ENCODE results near the gene SRGAP3. TPM values are rescaled to one million over a fixed set of nuclear protein-coding genes. Genes with fewer than 3 reads are reported as not detected.

Gene SRGAP3
- total and polyA plus RNA-seq, 10 of the 15 experiments (the other 5 are each of a cell fraction or from before 2014, with no cell fraction given) = 0.32 to 1.7 (median 0.99) TPM

GRCh38 chr3:9244495-9245183, 4.8 kb downstream of the SRGAP3 start (continued):
- TF ChIP-seq ZNF592 (IDR thresholded peaks at IDR 0.05) (no peak), JUNB (IDR thresholded peaks at IDR 0.05) (no peak)

GRCh38 chr3:9241956-9242355, 7.5 kb downstream of the SRGAP3 start:
- WGBS (ENCODE audit: insufficient coverage, insufficient replicate concordance, low lambda C conversion rate, missing lambda C conversion rate) = 55% methylated on average over 4 of the region's 4 CpGs
- no peak overlapping the region for H3K4me2 ChIP-seq (ENCODE audit: control insufficient read depth, insufficient read depth)
- in situ Hi-C loops (cut with MboI) = no loop called here
- H3K79me2 ChIP-seq (ENCODE audit: control insufficient read depth, insufficient read depth, low read length) = no peaks in the 10 kb centered on the region
- intact Hi-C loops (cut with micrococcal nuclease; ENCODE audit: unreplicated experiment) = no loop called here
- H3K9ac ChIP-seq (ENCODE audit: control insufficient read depth, insufficient read depth, low read length) = no peak overlapping the region
- no peaks in the 10 kb centered on the region; a peak in 1 of 4 replicates for H3K27me3 ChIP-seq (replicated peaks in 1 of 2; ENCODE audit: control insufficient read depth in 2 of 2, insufficient read depth in 2 of 2, low read length in 1 of 2)
- no peaks in the 10 kb centered on the region for H3K36me3 ChIP-seq (ENCODE audit: control insufficient read depth in 2 of 2, insufficient read depth in 2 of 2, low read length in 1 of 2)
- H4K20me1 ChIP-seq (ENCODE audit: control insufficient read depth, insufficient read depth) = no peaks in the 10 kb centered on the region
- no TSS peak for BruUV-seq (replicated peaks)
- no peaks in the 10 kb centered on the region for H3K9me3 ChIP-seq (replicated peaks; ENCODE audit: control insufficient read depth, insufficient read depth, low read length)
- no peak overlapping the region for H3K27ac ChIP-seq (ENCODE audit: control insufficient read depth, insufficient read depth)
- no peak overlapping the region for H2AFZ ChIP-seq (ENCODE audit: control insufficient read depth, low read depth, low read length)
- no peaks in the 10 kb centered on the region for H3K4me1 ChIP-seq (ENCODE audit: control insufficient read depth, insufficient read depth, low read length)
- SMC1A ChIA-PET (ENCODE audit: uncharacterized antibody, unreplicated experiment) = no interaction called here
- TF ChIP-seq IRF4 (IDR thresholded peaks at IDR 0.05; ENCODE audit: low read depth, low read length) (no peak), CTCF (IDR thresholded peaks at IDR 0.05 in 2 of 3, conservative IDR thresholded peaks at IDR 0.05 in 1 of 3; ENCODE audit: control insufficient read depth in 2 of 3, extremely low read depth in 1 of 3, insufficient read depth in 1 of 3, low read depth in 3 of 3, low read length in 3 of 3) (no peak), SIX5 (IDR thresholded peaks at IDR 0.05; ENCODE audit: low read depth, low read length, severe bottlenecking) (no peak), MAX (IDR thresholded peaks at IDR 0.05; ENCODE audit: low read depth, low read length) (no peak), RUNX3 (IDR thresholded peaks at IDR 0.05; ENCODE audit: low read length) (no peak), SMC3 (IDR thresholded peaks at IDR 0.05; ENCODE audit: borderline replicate concordance, low read length) (no peak), ZNF24 (IDR thresholded peaks at IDR 0.05) (no peak), RFX5 (IDR thresholded peaks at IDR 0.05; ENCODE audit: low read depth, low read length) (no peak)
- H3K4me3 ChIP-seq = no peak overlapping the region
- DNase-seq (ENCODE audit: low read depth, low spot score) (no peak), ATAC-seq (no peak), FAIRE-seq (no peak)
- POLR2A ChIA-PET = interaction anchor here (0.7 kb wide), 1 partner anchor 37 kb away, joined by 6 read pairs; no protein-coding TSS in a partner anchor
- RAD21 ChIA-PET (ENCODE audit: unreplicated experiment) = no interaction called here
- CTCF ChIA-PET = interaction anchor here (0.5 kb wide), 1 partner anchor 88 kb away, joined by 3 read pairs; no protein-coding TSS in a partner anchor
